A172 (cell line): ENCODE measurements around the gene PMFBP1. TPM values are rescaled to one million over a fixed set of nuclear protein-coding genes. Genes with fewer than 3 reads are reported as not detected.

Source experiments
- DNase-seq: peaks from one replicate; pipeline ENCODE4 v3.0.0-alpha.2; 2015; ENCODE audit warnings: low spot score
- total RNA-seq: library from RNA; depleted of rRNA; stranded (reverse); fragments of >200 nt; shearing (Covaris generic); gene quantifications from 2 replicates; pipeline ENCODE4 v1.2.3, GENCODE V29; 2014

PMFBP1 gene
- total RNA-seq, 1 experiment from 2014 or later: 1.8 TPM

DNA sequence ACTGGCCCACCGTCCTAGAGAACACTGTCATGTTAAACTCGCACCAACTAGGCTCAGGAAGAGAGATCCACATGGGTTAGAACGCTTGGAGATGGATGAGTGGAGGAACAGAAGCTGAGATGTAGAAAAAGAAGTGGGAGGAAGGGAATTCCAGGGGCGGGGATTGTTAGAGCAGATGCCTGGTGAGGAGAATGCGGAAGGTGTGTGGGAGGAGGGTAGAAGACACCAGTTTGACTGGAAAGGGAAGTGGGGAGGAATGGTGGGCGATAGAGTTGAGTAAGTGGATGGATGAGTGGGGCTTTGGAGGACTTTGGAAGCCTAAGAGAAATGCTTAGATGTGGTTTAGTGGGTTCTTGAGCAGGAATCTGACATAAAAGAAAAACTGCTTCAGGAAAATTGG is 40.9 kb downstream of the PMFBP1 start:
- no peak for DNase-seq

DNA sequence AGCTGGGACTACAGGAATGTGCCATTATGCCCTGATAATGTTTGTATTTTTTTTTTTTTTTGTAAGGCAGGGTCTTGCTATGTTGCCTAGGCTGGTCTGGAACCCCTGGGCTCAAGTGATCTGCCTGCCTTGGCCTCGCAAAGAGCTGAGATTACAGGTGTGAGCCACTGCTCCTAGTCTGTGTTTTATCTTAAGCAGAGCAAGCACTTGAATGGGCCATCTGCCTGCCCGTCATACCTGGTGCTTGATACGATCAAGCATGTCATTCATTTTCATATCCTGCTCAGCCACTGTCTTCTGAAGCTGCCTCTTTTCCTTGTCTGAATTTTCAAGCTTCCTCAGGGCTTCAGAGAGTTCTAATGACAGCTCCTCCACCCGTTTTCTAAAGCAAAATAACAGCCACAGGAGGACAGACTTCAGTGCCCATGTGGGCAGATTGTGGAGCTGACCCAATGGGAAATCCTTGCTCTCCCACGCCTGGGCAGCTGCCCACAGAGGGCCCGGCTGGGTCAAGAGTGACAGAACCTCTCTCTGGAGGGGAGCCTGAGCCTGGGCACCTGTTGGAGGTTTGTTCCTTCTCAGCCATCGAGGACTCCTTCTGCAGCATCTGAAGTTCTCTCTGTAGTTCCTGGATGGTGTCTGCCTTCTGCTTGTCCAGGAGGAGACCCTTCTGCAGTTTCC is 41.8 kb downstream of the PMFBP1 start:
- DNase-seq: no peak

DNA sequence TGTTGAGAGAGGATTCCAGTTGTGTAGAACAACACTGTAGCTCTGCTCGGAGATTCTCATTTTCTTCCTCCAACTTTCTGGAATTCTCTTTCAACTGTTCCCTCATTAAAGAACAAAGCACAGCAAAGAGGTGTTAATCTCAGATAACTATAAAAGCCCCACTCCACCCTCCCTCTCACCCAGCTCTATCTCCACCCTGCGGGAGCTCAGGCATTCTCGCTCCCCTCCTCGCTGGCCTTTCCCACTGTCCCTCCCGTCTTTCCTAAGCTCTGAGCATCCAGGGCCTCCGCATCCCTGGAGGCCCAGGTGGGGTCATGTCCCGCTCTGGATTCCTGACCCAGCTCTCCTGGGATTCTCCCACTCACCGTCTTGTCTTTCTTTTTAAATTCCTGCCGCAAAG is 43.3 kb downstream of the PMFBP1 start:
- DNase-seq: no peak

DNA sequence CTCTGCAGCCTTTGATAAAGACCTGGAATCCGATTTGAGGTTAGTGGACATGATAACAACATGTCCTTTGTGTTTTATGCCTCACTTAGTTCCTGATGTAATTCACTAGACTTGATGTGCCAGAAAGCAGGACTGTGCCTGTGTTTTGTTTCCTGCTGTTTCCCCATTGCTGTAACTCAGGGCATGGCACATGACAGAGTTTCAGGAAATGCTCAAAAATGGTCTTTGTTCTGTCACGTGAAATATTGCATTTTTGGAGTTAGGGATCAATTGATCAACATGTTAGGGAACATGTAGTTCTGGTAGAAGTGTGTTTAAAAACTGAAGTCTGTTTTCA is 45.6 kb downstream of the PMFBP1 start:
- no peak for DNase-seq

DNA sequence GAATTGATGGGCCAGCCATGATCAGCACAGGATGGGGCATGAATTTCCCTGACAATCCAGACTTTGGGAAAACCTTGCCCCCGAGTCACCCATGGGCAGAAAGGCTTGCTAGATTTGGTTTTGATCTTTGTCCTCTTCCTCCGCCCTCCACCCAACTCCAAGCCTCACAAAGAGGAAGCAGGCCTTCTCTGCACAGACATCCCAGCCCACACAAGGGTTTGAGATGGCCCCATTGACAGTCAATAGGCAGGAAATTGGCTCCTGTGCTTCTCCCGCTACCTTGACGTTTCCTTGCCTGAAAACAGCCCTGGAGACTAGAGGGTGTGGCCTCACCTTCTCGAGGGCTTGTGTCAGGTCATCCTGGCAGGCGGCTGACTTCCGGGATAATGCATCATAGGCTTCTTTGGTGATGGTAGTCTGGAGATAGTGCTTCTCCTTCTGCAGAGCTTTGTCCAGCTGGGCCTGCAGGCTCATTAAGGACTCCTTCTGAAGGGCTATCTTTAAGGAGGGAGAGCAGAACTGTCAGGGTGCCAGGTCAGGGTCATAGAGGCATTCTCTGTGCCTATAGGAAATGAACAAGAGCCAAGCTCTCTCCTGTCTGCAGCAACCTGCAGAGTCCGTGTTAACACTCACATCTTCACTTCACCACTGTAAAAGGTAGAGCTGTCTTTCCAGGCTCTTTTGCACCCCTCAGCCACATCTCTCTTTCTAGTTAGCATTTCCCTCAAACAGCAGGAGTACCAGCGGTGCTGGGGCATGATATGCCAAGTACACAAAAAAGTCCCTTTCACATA is 46.1 kb downstream of the PMFBP1 start:
- no peak for DNase-seq

DNA sequence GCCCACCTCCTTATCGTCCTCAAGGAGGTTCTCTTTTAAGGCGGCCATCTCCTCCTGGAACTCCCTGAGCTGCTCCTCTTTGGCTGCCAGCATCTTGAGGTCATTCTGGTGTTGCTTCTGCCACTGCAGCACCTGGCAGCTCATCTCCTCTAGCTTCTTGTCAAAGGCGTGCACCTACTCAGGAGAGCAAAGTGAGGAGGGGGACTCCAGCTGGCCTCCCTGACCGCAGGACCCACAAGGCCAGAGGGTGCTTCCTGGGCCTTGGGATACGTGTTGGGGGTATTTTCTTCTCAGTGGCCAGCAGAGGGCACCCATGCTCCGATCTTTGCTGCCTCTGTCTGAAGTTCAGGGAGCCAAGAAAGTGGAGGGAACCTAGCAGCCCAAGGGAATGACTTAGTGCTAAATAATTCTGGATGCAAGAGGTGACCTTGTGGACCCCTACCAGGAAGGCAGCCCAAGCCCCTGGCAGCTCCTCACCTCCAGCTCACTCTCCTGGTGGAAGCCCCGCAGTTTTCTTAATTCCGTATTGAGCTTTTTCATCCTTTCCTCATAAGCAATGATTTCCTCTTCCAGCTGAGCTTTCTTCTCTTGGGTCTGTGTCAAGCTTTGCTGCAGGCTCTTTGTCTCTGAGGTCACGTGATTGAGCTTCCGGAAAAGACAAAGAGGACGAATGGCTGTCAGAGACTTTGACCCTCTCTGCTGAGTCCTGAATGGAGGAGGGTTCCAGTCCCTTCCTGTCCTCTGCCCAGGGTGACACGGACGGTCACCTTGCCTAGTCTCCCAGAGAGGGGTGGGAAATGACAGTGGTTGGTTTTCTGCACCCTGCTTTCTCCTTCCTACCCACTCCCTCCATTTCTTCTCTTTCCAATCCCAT is 47.0 kb downstream of the PMFBP1 start:
- peak; percentile 69 for DNase-seq

DNA sequence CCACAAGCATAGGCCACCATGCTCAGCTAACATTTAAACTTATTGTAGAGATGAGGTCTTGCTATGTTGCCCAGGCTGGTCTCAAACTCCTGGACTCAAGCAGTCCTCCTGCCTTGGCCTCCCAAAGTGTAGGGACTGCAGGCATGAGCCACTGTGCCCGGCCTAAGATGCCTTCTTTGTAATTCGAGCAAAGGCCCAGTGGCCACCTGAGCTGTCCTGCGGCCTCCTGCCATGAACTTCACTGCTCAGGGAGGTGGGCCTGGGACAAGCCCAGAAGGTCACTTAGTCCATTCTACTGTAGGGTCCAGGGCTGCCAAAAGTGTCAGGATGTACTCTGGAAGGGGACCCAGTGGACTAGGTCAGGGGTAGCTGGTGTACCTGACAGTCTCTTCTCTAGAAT is 47.8 kb downstream of the PMFBP1 start:
- no peak for DNase-seq

DNA sequence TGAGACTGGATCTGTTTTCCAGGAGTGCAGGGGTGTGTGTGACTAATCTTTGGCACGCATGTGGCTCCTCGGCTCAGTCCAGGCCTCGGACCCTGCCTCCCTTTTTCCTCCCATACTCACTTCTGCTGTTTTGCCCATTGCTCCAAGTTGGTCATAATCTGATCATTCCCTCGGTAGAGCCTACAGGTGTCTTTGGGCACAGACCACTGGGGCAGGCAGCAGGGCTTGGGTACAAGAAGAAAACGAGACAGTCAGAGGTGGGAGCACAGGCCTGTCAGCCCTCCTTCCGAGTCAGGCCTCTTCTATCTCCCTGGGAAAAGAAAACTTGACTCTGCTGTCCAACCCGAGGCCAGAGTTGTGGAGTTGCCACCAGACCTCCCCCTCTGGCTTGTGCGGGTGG is 48.5 kb downstream of the PMFBP1 start:
- no peak for DNase-seq

DNA sequence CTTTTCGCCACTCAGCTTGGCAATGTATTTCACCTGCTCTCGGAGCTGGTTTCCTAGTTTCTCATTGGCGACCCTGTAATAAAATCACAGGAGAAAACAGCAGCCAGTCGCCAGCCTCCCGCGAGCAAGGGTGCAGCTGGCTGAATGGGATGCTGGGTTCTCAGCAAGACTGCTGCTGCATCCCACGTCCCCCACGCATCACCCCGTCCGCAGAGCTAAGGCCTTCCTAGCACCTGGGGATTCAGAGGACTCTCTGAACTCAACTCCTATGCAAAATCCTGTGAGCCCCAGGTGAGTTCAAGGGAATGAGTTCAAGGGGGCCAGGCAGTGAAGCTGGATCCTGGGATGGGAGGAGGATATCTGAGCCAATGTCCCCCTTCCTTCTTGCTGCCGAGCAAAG is 49.0 kb downstream of the PMFBP1 start:
- no peak for DNase-seq

DNA sequence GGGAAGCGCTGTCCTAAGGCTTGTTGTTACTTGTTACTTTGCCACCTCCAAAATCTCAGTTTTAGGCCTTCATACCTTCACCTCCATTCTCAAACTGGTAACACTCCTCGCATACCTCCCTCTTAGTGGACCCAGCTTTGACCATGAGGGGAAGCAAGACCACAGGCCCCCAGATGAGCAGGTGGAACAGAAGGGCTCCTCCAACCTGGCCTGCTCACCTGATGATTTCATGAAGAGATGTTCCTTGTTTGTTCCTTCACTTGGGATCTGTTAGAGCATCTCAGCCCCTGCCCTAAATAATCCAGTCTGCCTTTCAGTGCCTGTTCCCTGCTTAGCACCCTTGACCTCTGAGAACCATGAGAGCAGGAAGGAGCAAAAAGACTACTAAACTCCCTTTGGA is 49.6 kb downstream of the PMFBP1 start:
- DNase-seq: no peak

DNA sequence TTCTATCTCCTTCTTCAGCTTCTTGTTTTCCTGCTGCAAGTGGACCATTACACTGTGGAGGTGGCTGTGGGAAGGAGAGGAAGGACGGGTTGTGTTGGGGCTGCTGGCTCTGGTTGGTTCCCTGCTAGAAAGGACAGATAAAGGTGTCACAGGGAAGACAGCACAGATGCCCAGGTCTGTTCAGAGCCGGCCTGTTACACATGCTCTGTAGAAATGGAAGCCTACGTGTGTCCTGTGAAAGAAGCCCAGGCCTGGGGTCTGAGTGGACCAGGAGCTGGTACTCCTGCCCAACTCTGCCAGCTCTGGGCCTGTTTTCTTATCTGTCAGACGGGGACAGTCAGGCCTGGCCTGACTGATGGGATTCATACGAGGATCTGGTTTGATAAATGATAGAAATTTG is 51.9 kb downstream of the PMFBP1 start:
- DNase-seq: no peak

DNA sequence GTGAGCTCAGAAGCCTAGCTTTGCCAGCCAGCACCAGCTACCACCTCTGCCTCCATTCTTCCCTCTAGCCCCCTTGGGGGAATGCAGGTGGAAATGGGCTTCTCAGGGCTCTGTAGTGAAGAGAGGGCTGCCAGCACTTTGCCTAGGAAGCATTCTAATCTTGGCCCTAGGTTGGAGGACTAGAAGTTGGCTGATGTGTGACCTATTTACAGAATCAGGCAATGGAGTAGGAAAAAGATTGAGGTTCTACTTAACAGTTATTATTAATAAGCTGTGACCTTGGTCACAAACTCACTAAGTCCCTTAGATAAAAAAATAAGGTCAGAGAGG is 58.4 kb downstream of the PMFBP1 start:
- no peak for DNase-seq

DNA sequence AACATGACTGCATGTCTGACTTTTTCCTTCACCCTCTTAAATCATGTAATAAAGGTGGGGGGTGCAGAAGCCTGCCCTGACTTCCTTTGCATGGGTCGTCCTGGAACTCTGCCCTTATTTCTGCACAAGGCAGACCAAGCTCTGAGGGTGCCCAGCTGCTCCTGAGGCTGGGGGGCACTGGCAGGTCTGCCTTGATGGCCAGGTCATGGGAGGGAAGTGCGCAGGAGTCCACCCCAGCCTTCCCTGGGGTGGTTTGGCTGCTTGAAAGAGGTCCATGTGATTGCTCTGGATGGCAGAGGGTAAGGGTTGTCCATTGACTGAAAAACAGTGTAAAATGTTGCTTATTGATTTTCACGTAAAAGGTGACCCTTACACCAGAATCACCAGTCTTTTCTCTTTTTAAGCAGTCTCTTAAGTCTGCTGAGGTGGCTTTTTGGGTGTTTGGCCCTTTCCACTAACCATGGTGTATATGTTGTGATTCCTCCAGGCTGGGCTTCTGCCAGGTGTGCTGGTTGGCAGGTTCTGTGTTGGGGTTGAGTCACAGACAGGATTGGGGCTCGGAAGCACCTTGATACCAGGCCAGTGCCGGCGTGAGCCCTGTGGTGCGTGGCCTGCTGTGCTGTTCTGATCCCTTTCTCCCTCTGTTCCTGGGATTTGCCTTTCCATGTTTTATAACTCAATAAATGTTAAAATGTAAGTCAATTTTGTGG is 58.9 kb downstream of the PMFBP1 start:
- no peak for DNase-seq

DNA sequence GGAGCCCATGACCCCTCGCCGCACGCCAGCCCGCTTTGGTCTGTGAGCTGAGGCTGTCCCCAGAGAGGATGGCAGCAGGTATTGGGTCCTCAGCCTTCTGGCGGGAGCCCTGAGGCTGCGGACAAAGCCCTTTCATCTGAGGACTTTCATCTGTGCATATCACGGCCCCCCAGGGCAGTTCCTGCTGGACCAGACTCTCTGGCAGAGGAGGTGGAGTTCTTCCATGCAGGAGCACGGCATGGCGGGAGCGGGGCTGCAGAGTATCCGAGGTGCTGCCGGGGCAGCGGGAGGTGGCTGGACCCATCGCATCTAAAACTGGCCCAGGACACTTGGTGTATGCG is 59.5 kb downstream of the PMFBP1 start:
- DNase-seq: no peak

DNA sequence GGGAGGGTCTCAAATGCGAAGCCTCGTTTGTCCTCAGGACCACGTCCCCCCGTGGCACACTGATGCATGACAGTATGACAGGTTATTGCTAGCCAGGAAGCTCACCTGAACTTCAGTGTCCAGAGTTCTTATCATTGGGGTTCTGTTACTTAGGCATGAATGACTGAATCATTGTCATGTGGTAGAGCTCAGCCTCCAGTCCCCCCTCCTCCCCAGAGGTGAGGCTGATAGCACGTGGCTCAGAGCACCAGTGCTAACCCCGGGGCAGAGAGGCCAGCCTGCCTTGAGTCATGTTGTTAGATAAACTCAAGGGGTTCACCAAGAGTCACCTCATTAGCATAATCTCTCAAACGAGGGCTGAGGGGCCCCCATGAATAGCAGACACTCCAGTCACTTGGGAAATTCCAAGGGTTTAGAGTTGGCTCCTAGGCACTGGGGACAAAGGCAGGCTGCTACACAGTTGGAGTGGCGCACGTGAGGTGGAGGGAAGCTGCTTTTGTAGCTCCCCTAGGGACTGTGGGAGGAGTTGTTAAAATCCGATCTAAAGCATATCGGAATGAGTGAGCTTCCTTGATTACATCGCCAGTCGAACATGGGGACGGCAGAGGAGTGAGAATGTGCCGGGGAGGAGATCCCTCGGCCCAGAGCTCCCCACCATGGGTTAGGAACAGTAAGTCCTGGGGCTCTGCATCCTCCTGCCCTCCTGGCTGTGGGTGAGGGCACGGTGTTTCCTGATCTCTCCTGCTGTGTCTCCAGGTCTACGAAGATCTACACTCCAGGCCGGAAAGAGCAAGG is 60.1 kb downstream of the PMFBP1 start:
- peak; percentile 14 for DNase-seq

DNA sequence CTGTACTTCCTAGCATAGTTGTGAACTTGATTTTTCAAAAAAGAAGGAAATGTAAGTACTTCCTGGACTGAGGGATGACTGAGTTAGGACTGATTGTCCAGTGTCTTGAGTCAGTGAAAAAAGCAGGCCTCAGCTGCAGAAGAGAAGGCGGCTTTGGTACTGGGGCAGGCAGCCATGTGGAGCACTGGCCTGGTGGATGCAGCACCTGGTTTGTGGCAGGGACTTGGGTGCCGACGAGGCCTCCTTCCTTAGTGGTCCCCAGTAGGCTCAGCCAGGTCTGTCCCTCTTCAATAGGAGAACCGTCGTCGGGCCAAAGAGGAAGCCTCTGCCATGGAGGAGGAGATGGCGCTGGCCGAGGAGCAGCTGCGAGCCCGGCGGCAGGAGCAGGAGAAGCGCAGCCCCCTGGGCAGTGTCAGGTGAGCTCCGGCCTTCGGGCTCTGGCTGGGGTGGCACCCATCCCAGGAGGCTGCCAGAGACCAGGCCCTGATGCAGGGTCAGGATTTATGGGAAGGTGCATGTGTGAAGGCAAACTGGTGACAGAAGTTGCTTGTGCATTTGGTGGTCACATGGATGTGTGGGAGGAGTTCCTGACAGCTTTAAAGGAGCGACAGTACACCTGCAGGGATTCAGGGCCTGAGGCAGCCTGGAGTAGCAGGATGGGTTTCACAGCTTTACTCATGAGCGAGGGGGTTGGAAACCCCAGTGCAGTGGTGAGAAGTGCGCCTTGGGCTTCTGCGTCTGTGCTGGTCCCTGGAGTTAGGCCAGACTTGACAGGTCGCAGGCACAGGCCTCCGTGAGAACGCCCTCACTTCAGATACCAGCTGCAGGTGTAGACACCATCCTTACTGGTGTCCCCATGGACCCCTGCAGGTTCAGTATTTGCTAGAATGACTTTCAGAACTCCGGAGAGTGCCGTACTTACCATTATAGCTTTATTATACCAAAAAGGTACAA is 61.0 kb downstream of the PMFBP1 start:
- DNase-seq: no peak

DNA sequence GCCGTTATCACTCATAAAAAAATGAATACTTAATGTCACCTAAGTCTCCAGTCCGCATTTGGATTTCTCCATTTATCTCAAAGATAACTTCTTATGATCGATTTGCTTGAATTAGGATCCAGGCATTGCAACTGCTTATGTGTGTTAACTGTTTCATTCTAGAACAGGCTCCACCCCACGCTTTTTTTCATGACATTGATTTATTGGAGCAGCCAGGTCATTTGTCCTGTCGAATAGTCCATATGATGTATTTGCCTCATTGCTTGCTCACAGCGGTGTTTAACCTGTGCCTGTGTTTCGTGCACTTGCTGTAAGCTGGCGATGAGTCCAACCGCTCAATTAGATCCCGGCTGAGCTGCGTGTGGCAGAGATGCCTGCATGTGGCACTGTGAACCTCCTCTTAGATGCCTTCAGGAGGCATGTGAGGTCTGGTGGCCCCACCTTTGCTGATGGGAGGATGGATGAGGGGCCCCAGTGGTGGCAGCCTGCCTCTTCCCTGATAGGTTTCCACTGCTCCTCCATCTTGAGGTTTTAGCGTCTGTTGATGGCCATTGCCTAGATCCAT is 61.9 kb downstream of the PMFBP1 start:
- DNase-seq: no peak

DNA sequence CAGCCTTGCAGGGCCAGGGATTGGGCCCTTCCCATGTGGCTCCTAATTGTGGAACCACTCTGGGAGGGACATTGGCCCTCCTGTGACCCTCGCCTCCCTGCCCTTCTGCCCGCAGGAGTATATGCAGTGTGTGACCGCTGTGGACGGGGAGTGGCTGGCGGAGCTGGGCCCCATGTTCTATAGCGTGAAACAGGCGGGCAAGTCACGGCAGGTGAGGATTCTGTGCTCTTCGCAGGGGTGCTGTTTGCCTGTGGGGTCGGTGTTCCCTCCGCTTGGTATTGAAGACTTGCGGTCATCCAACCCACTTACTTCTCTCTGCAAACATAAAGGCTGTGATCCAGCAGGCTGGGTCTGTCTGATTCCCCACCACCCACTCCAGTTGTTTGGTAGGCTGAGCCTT is 62.7 kb downstream of the PMFBP1 start:
- no peak for DNase-seq

DNA sequence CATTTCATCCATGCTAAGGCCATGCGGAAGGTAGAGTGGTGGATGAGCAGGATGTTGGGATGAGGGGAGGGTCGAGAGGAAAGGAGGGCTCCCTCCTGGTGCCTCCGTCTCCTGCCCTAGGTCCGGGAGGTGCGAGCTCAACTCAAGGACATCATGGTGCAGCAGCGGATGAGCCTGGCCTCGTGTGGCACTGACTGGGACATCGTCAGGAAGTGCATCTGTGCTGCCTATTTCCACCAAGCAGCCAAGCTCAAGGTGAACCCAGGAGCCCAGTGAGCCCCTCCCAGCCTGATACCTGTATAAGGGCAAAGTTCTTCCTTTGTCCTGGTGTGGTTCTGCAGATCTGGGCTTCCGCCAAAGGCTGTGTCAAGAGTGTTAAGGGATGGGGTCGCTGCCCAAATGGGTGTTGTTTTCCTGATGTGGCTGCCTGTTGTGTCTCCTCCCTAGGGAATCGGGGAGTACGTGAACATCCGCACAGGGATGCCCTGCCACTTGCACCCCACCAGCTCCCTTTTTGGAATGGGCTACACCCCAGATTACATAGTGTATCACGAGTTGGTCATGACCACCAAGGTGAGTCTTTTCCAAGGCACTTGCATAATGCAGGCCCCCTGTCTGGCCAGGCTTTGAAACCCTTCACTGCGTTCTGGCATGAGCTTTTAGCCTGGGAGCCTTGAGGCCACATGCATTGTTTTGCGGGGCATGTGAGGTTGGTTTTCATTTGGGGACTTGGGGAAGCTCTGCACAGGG is 63.4 kb downstream of the PMFBP1 start:
- no peak for DNase-seq
